ENCODE results near the gene KCNIP1.

DNA sequence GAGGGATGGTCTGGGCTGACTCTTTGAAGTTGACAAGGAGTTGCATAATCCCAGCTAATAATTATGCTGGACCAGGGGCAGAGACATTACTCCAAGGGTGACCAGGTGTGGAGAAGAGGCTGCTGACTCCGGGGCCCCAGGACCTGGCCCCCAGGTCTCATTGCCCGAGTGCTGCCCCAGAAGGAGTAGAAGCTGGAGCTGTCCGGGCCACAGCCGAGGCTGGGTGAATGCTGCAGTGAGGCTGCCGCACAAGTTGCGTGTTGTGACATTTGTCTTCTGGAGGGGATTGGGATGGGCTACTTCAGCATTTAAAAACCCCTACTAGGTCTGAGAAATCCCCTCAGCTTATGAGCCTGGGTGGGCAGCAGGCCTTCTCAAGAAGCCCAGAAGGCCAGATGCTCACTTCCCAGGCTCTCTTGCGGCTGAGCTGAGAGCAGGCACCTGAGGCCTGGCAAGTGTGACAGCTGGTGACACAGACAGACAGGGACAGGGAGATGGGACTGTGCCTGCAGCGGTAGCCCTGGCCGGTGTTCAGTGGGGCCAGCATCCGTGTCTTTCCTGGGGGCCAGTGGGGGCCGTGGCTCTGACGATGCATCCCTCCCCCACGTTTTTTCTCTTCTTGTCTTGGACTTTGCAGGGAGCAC is 122.8 kb downstream of the KCNIP1 start:
- TF ChIP-seq, protein P1, sequence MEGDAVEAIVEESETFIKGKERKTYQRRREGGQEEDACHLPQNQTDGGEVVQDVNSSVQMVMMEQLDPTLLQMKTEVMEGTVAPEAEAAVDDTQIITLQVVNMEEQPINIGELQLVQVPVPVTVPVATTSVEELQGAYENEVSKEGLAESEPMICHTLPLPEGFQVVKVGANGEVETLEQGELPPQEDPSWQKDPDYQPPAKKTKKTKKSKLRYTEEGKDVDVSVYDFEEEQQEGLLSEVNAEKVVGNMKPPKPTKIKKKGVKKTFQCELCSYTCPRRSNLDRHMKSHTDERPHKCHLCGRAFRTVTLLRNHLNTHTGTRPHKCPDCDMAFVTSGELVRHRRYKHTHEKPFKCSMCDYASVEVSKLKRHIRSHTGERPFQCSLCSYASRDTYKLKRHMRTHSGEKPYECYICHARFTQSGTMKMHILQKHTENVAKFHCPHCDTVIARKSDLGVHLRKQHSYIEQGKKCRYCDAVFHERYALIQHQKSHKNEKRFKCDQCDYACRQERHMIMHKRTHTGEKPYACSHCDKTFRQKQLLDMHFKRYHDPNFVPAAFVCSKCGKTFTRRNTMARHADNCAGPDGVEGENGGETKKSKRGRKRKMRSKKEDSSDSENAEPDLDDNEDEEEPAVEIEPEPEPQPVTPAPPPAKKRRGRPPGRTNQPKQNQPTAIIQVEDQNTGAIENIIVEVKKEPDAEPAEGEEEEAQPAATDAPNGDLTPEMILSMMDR (IDR thresholded peaks at IDR 0.05), result no peak
- no peak for TF ChIP-seq POLR2A (IDR thresholded peaks at IDR 0.05)
